Measurements from ENCODE around the gene MAPKBP1. TPM values are rescaled to one million over a fixed set of nuclear protein-coding genes. Genes with fewer than 3 reads are reported as not detected.

The MAPKBP1 gene
- total RNA-seq, 1 experiment from 2014 or later: 14.5 TPM

- ChIA-PET POLR2A (no interaction called here), CTCF (interaction anchor here (1.1 to 1.5 kb wide), 2 partner anchors 64 to 66 kb away, joined by 3 to 5 read pairs; partner anchors contain the start of gene MAPKBP1)
- ATAC-seq: no peak
- Mint-ChIP-seq H3K4me3 (no peak within 1 kb of the TSS), H3K27ac (no peak within 1 kb of the TSS), H3K36me3 (peaks cover 5% of the 10 kb centered on the region; the same call in 1 of the 2 replicates), H3K9me3 (no peaks in the 10 kb centered on the region), H3K4me1 (no peaks in the 10 kb centered on the region), H3K27me3 (ENCODE audit: low read depth) (no peaks in the 10 kb centered on the region)
- no peak for TF ChIP-seq E2F4 (CRISPR knock-in tag; IDR thresholded peaks at IDR 0.05; ENCODE audit: borderline replicate concordance, low read depth)
- no peak for TF ChIP-seq MXD4 (CRISPR knock-in tag; IDR thresholded peaks at IDR 0.05; ENCODE audit: borderline replicate concordance)
- TF ChIP-seq, protein P1, sequence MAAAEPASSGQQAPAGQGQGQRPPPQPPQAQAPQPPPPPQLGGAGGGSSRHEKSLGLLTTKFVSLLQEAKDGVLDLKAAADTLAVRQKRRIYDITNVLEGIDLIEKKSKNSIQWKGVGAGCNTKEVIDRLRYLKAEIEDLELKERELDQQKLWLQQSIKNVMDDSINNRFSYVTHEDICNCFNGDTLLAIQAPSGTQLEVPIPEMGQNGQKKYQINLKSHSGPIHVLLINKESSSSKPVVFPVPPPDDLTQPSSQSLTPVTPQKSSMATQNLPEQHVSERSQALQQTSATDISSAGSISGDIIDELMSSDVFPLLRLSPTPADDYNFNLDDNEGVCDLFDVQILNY (CRISPR knock-in tag; IDR thresholded peaks at IDR 0.05): no peak
- no peak for TF ChIP-seq ZNF317 (CRISPR knock-in tag; IDR thresholded peaks at IDR 0.05; ENCODE audit: borderline replicate concordance, low read depth)
- TF ChIP-seq PRRX2 (CRISPR knock-in tag; IDR thresholded peaks at IDR 0.05): no peak
- no peak for TF ChIP-seq NFATC4 (CRISPR knock-in tag; IDR thresholded peaks at IDR 0.05)
- TF ChIP-seq HMGXB4 (CRISPR knock-in tag; IDR thresholded peaks at IDR 0.05): no peak
- TF ChIP-seq CREM (CRISPR knock-in tag; IDR thresholded peaks at IDR 0.05): no peak
- TF ChIP-seq JUN (CRISPR knock-in tag; IDR thresholded peaks at IDR 0.05): no peak
- no peak for TF ChIP-seq NFYB (CRISPR knock-in tag; conservative IDR thresholded peaks at IDR 0.05; ENCODE audit: low read depth)
- TF ChIP-seq SMAD4 (CRISPR knock-in tag; IDR thresholded peaks at IDR 0.05): no peak
- TF ChIP-seq TEAD1 (CRISPR knock-in tag; IDR thresholded peaks at IDR 0.05): no peak
- no peak for TF ChIP-seq ERG (CRISPR knock-in tag; IDR thresholded peaks at IDR 0.05)
- no peak for TF ChIP-seq ESRRA (CRISPR knock-in tag; IDR thresholded peaks at IDR 0.05; ENCODE audit: borderline replicate concordance)
- no peak for TF ChIP-seq SOX15 (CRISPR knock-in tag; IDR thresholded peaks at IDR 0.05)
- TF ChIP-seq ZBTB21 (CRISPR knock-in tag; IDR thresholded peaks at IDR 0.05; ENCODE audit: borderline replicate concordance): no peak
- TF ChIP-seq ZNF425 (CRISPR knock-in tag; conservative IDR thresholded peaks at IDR 0.05): no peak
- no peak for TF ChIP-seq HMGA2 (CRISPR knock-in tag; IDR thresholded peaks at IDR 0.05)
- no peak for DNase-seq (ENCODE audit: low spot score)
These were observed 64.2 kb downstream of the MAPKBP1 start, which contains the start of gene PLA2G4B for GRCh38 chr15:41838400-41838897. Gene PLA2G4B (plus strand): TSS chr15:41838847. CDS start chr15:41838914, 67 bp downstream.

All from WTC11 (cell line).